GM12878 (cell line): ENCODE results near the gene CCDC190. TPM values are rescaled to one million over a fixed set of nuclear protein-coding genes. Genes with fewer than 3 reads are reported as not detected.

ENCODE experiments used
- ATAC-seq: fragments of 200-7000 bp; cut with Tn5 transposase; 3 replicates; pipeline ENCODE4 v1.9.1; 2020; ENCODE audit warnings: mild to moderate bottlenecking, moderate library complexity
- BruUV-seq: library from RNA; stranded (reverse); fragments of 400-500 nt; replicated peaks from 2 replicates; lab custom pipeline; 2021; lab: Mats Ljungman, UMichigan
- CTCF ChIA-PET: fragments of 300-600 bp; sonication (Branson Sonifier 250); formaldehyde crosslinking; extraction: SDS; loops from one replicate; lab custom pipeline; 2021; ENCODE audit warnings: inconsistent platforms; lab: Yijun Ruan, JAX
- POLR2A ChIA-PET: fragments of 350-600 bp; formaldehyde crosslinking; extraction: SDS; loops from one replicate; lab custom pipeline; 2021; ENCODE audit warnings: inconsistent platforms; lab: Charles Lee
- RAD21 ChIA-PET: fragments of 300-600 bp; sonication (Branson Sonifier 250); formaldehyde crosslinking; loops from one replicate; lab custom pipeline; 2023; ENCODE audit warnings: antibody characterized with exemption; ENCODE audit not compliant: unreplicated experiment; lab: Charles Lee
- SMC1A ChIA-PET: fragments of 300-600 bp; sonication (Branson Sonifier 250); formaldehyde crosslinking; loops from one replicate; lab custom pipeline; 2023; ENCODE audit not compliant: unreplicated experiment, uncharacterized antibody; lab: Charles Lee
- DNase-seq: peaks from one replicate; pipeline ENCODE4 v3.0.0-alpha.2; 2011; ENCODE audit warnings: low read depth, low spot score
- FAIRE-seq: peaks from 3 replicates; lab custom pipeline; 2011; peaks lifted over from hg19 to GRCh38; lab: Jason Lieb, UNC
- H2AFZ ChIP-seq: 2 replicates; pipeline ENCODE4 v1.6.0; 2011; ENCODE audit warnings: low read depth, low read length, control low read depth; ENCODE audit not compliant: control insufficient read depth
- H3K27ac ChIP-seq: 2 replicates; pipeline ENCODE4 v1.5.1; 2011; ENCODE audit warnings: control low read depth; ENCODE audit not compliant: control insufficient read depth, insufficient read depth
- H3K27me3 ChIP-seq, 2 experiments: replicated peaks in 1 of 2; 2 replicates each; pipeline versions ENCODE4 v1.6.0 to v1.6.1; 2011; ENCODE audit warnings: low read length in 1 of 2; ENCODE audit not compliant: control insufficient read depth in 2 of 2, insufficient read depth in 2 of 2
- H3K36me3 ChIP-seq, 2 experiments: 2 replicates each; pipeline ENCODE4 v1.5.1; 2011; ENCODE audit warnings: low read length in 1 of 2; ENCODE audit not compliant: control insufficient read depth in 2 of 2, insufficient read depth in 2 of 2
- H3K4me1 ChIP-seq: 2 replicates; pipeline ENCODE4 v1.6.1; 2011; ENCODE audit warnings: mild to moderate bottlenecking, low read length, moderate library complexity, mixed read lengths; ENCODE audit not compliant: control insufficient read depth, insufficient read depth
- H3K4me2 ChIP-seq: 2 replicates; pipeline ENCODE4 v1.6.0; 2011; ENCODE audit warnings: control low read depth; ENCODE audit not compliant: control insufficient read depth, insufficient read depth
- H3K4me3 ChIP-seq: fragments of 200-600 bp; sonication (generic); 2 replicates; pipeline ENCODE4 v1.5.1; 2016
- H3K79me2 ChIP-seq: 2 replicates; pipeline ENCODE4 v1.6.0; 2011; ENCODE audit warnings: low read length; ENCODE audit not compliant: control insufficient read depth, insufficient read depth
- H3K9ac ChIP-seq: 2 replicates; pipeline ENCODE4 v1.8.0; 2011; ENCODE audit warnings: low read length, control low read depth, mixed read lengths; ENCODE audit not compliant: control insufficient read depth, insufficient read depth
- H3K9me3 ChIP-seq: replicated peaks from 3 replicates; pipeline ENCODE4 v1.5.1; 2011; ENCODE audit warnings: mild to moderate bottlenecking, low read length; ENCODE audit not compliant: control insufficient read depth, insufficient read depth
- H4K20me1 ChIP-seq: 2 replicates; pipeline ENCODE4 v1.6.0; 2011; ENCODE audit not compliant: control insufficient read depth, insufficient read depth
- BCLAF1 ChIP-seq: fragments of 450-650 bp; IDR thresholded peaks from 2 replicates; pipeline ENCODE4 v1.6.1; 2017; ENCODE audit warnings: antibody characterized with exemption, mild to moderate bottlenecking, moderate library complexity
- CEBPB ChIP-seq, 2 experiments: fragments of 150-350 bp in 1 of 2; IDR thresholded peaks; 2 replicates each; pipeline ENCODE4 v1.6.1; 2012 to 2014; ENCODE audit warnings: low read depth in 2 of 2, low read length in 2 of 2, borderline replicate concordance in 1 of 2, inconsistent platforms in 1 of 2
- HDGF ChIP-seq: fragments of 450-650 bp; IDR thresholded peaks from 2 replicates; pipeline ENCODE4 v1.6.1; 2016; ENCODE audit warnings: antibody characterized with exemption
- MEF2A ChIP-seq: IDR thresholded peaks from 2 replicates; pipeline ENCODE4 v1.6.1; 2011; ENCODE audit warnings: low read depth, mild to moderate bottlenecking, low read length, moderate library complexity; ENCODE audit not compliant: insufficient read depth
- MXI1 ChIP-seq: fragments of 150-350 bp; IDR thresholded peaks from 2 replicates; pipeline ENCODE4 v1.6.1; 2011; ENCODE audit warnings: low read depth, mild to moderate bottlenecking, inconsistent platforms, low read length, improper control_type of control experiment
- RELA ChIP-seq: fragments of 450-650 bp; IDR thresholded peaks from 2 replicates; pipeline ENCODE4 v1.8.0; 2014; ENCODE audit warnings: borderline replicate concordance; ENCODE audit not compliant: partially characterized antibody
- TCF7 ChIP-seq: IDR thresholded peaks from 2 replicates; pipeline ENCODE4 v1.6.1; 2014; ENCODE audit warnings: antibody characterized with exemption, borderline replicate concordance
- WRNIP1 ChIP-seq: IDR thresholded peaks from 2 replicates; pipeline ENCODE4 v1.6.1; 2011; ENCODE audit warnings: low read depth, low read length, improper control_type of control experiment, borderline replicate concordance
- ZBTB40 ChIP-seq: fragments of 450-650 bp; IDR thresholded peaks from 2 replicates; pipeline ENCODE4 v1.6.1; 2016; ENCODE audit warnings: mild to moderate bottlenecking, moderate library complexity, borderline replicate concordance
- ZNF207 ChIP-seq: fragments of 450-650 bp; IDR thresholded peaks from 2 replicates; pipeline ENCODE4 v1.6.1; 2014; ENCODE audit warnings: antibody characterized with exemption, mild to moderate bottlenecking, borderline replicate concordance
- ZNF592 ChIP-seq: fragments of 450-650 bp; IDR thresholded peaks from 2 replicates; pipeline ENCODE4 v1.6.1; 2017; ENCODE audit warnings: mild to moderate bottlenecking, moderate library complexity
- WGBS: methylation state at CpG from one replicate; pipeline ENCODE4 v1.1.6; 2016; ENCODE audit warnings: low lambda C conversion rate; ENCODE audit not compliant: insufficient replicate concordance, insufficient coverage; ENCODE audit errors: missing lambda C conversion rate; 5-methylcytosine and 5-hydroxymethylcytosine counted together
- in situ Hi-C: fragments of 300-500 bp; cut with MboI; formaldehyde crosslinking; loops from 9 replicates; pipeline ENCODE4 v1.14.3; 2018; ENCODE audit warnings: mixed read lengths
- intact Hi-C: fragments of 100-400 bp; cut with micrococcal nuclease; formaldehyde crosslinking; loops from one replicate; pipeline ENCODE4 v1.14.2; 2022; ENCODE audit not compliant: unreplicated experiment
- polyA plus RNA-seq, 11 experiments: library from polyadenylated mRNA; depleted of rRNA in 4 of 11; unstranded in 6 of 11; stranded (reverse) in 5 of 11; fragments of >200 nt; fragmentation: Nextera tagmentation in 4 of 11; fragmentation: Illumina TruSeq in 1 of 11; extraction: Ambion mirVana in 4 of 11; extraction: Trizol in 1 of 11; gene quantifications; 1 replicate in 1 of 11; 2 replicates in 10 of 11; pipeline versions ENCODE4 v1.2.1 to v1.2.3, GENCODE V29; 2011 to 2016; ENCODE audit warnings: inconsistent platforms in 2 of 11, missing spikeins in 2 of 11, low read depth in 1 of 11
- total RNA-seq, 4 experiments: library from RNA; depleted of rRNA in 3 of 4; stranded (reverse); fragments of >200 nt in 3 of 4; fragmentation: Illumina TruSeq in 1 of 4; extraction: Trizol in 1 of 4; gene quantifications; 2 replicates each; pipeline versions ENCODE4 v1.2.1 to v1.2.3, GENCODE V29; 2013 to 2021

The CCDC190 gene
- total and polyA plus RNA-seq, 10 of the 15 experiments (the other 5 are each of a cell fraction or from before 2014, with no cell fraction given), result not detected

GRCh38 chr1:162901243-162901642 is 40.3 kb upstream of the CCDC190 start:
- Histone ChIP-seq H3K4me3 (no peak overlapping the region), H3K4me1 (no peaks in the 10 kb centered on the region), H3K27ac (no peak overlapping the region), H3K79me2 (no peaks in the 10 kb centered on the region), H3K27me3 (no peaks in the 10 kb centered on the region; a peak in 1 of 4 replicates), H3K9me3 (no peaks in the 10 kb centered on the region), H3K36me3 (no peaks in the 10 kb centered on the region), H3K9ac (no peak overlapping the region), H3K4me2 (no peak overlapping the region), H2AFZ (no peak overlapping the region), H4K20me1 (no peaks in the 10 kb centered on the region)
- ChIA-PET CTCF (interaction anchor here (0.7 to 1.4 kb wide), 2 partner anchors 16 to 47 kb away, joined by 3 to 4 read pairs; no protein-coding TSS in a partner anchor), RAD21 (no interaction called here), POLR2A (no interaction called here), SMC1A (interaction anchor here (0.6 to 1.5 kb wide), 2 partner anchors 14 to 539 kb away, joined by 3 to 4 read pairs; no protein-coding TSS in a partner anchor)
- no TSS peak for BruUV-seq
- WGBS, result 11% methylated on average over 1 of the region's 1 CpG
- FAIRE-seq (no peak), DNase-seq (no peak), ATAC-seq (no peak)
- intact Hi-C loops, result no loop called here
- in situ Hi-C loops, result no loop called here
- TF ChIP-seq WRNIP1 (no peak), ZBTB40 (no peak), HDGF (no peak), MXI1 (no peak), TCF7 (no peak), CEBPB (IDR thresholded peaks at IDR 0.05; ENCODE audit: borderline replicate concordance in 1 of 2, low read depth in 2 of 2, low read length in 2 of 2) (no peak), BCLAF1 (no peak), ZNF592 (no peak), ZNF207 (no peak), MEF2A (no peak), RELA (no peak)
